Stimulated activated naive B cell treated with anti-CD40 and anti-IgM and Interleukin-4, amounts not matched to agents 10 μg/mL and 1 μg/mL and 100 μg/mL, for 72 hours (primary cell): ENCODE data around the gene SPINDOC.
A peak's percentile ranks its signal among the peaks of the same experiment; 100 is the strongest.
"Not testable (repeated sequence)": the region's sequence is repeated elsewhere in the genome, so short reads cannot be mapped to it uniquely, and the experiment has no call there.

Experiments
- ATAC-seq, 2 donors: fragments of 150-1000 bp; cut with Tn5 transposase; replicated peaks; 2 replicates each; pipeline ENCODE4 v1.10.0; 2021; ENCODE audit warnings: moderate library complexity in 1 of 2
- DNase-seq: peaks from one replicate; pipeline ENCODE4 v3.0.0; 2021
- H3K27ac Mint-ChIP-seq: one replicate; pipeline ENCODE4 v1.8.0; 2022; ENCODE audit warnings: mild to moderate bottlenecking, mixed read lengths
- H3K27me3 Mint-ChIP-seq, 2 donors: one replicate each; pipeline ENCODE4 v1.8.0; 2022; ENCODE audit warnings: mixed read lengths in 2 of 2
- H3K36me3 Mint-ChIP-seq, 2 donors: one replicate each; pipeline ENCODE4 v1.8.0; 2022; ENCODE audit warnings: mixed read lengths in 2 of 2, mild to moderate bottlenecking in 1 of 2
- H3K4me1 Mint-ChIP-seq, 2 donors: one replicate each; pipeline ENCODE4 v1.8.0; 2022; ENCODE audit warnings: mixed read lengths in 2 of 2, mild to moderate bottlenecking in 1 of 2
- H3K4me3 Mint-ChIP-seq, 2 donors: one replicate each; pipeline ENCODE4 v1.8.0; 2022; ENCODE audit warnings: mild to moderate bottlenecking in 2 of 2, mixed read lengths in 2 of 2, moderate library complexity in 1 of 2
- H3K9me3 Mint-ChIP-seq, 2 donors: one replicate each; pipeline ENCODE4 v1.8.0; 2022; ENCODE audit warnings: mixed read lengths in 2 of 2, mild to moderate bottlenecking in 1 of 2

SPINDOC gene

DNA sequence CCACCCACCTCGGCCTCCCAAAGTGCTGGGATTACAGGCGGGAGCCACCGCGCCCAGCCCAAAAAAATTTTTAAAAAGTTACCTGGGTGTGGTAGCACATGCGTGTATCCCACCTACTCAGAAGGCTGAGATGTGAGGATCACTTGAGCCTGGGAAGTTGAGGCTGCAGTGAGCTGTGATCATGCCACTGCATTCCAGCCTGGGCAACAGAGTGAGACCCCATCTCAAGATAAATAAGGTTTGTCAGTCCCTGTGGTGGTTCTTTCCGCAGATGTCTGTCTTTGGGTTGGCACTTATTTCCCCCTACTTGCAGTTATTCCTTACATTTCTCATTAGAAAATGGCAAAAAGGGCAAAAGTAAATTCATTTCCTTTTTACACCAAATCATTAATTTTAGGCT, 33.6 kb downstream of the SPINDOC start:
- Mint-ChIP-seq H3K4me3 (no peak overlapping the region), H3K36me3 (peaks cover 19 to 49% of the 10 kb centered on the region in 2 donors), H3K9me3 (no peaks in the 10 kb centered on the region), H3K4me1 (peaks cover 38 to 88% of the 10 kb centered on the region in 2 donors), H3K27ac (no peak overlapping the region), H3K27me3 (no peaks in the 10 kb centered on the region)
- ATAC-seq (no peak), DNase-seq (no peak)

DNA sequence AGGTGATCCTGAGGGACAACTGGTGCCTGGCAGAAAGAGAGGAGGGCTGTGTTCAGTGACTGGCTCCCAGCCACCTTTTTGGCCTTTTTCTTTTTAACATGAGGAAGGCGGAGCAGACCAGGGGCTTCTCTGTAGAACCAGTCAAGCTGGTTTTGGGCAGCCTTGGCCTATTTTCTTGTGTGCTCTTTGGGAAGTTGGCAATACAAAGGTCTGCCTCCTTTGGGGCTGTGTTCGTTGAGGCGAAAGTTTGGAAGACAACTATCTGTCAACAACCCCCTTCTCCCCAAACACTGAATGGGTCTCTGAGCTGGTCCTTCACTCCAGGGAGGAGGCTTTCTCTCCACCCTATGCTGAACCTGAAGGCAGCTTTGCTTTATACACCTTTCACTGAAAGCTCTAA, 34.1 kb downstream of the SPINDOC start:
- H3K27me3 Mint-ChIP-seq, result no peaks in the 10 kb centered on the region

DNA sequence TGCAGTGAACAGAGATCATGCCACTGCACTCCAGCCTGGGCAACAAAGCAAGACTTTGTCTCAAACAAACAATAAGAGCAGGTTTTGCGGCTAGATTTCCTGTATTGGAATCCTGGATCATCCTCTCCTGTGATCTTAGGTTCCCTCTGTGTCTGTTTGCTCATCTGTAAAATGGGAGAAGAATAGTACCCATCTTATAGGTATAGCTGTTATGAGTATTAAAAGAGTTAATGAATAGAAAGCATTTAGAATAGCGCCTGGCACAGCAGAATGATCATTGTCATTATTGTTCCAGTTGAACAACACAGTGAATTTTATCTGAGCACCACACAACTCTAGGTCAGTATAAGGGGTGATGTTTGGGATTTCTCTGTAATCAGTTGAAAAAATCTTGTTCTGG, 36.4 kb downstream of the SPINDOC start:
- Mint-ChIP-seq H3K27me3 (no peaks in the 10 kb centered on the region), H3K4me3 (no peak overlapping the region), H3K36me3 (peaks cover 26 to 39% of the 10 kb centered on the region in 2 donors), H3K9me3 (no peaks in the 10 kb centered on the region), H3K4me1 (peaks cover 32 to 62% of the 10 kb centered on the region in 2 donors), H3K27ac (no peak overlapping the region)
- DNase-seq, result no peak
- no peak for ATAC-seq

More for the DNA sequence above, 34.1 kb downstream of the SPINDOC start:
- DNase-seq (no peak), ATAC-seq (no peak)
- peaks cover 19 to 49% of the 10 kb centered on the region in 2 donors for H3K36me3 Mint-ChIP-seq
- H3K9me3 Mint-ChIP-seq, result no peaks in the 10 kb centered on the region
- no peak overlapping the region for H3K4me3 Mint-ChIP-seq
- H3K27ac Mint-ChIP-seq, result peak overlapping the region; percentile 20
- peaks cover 37 to 84% of the 10 kb centered on the region in 2 donors for H3K4me1 Mint-ChIP-seq

DNA sequence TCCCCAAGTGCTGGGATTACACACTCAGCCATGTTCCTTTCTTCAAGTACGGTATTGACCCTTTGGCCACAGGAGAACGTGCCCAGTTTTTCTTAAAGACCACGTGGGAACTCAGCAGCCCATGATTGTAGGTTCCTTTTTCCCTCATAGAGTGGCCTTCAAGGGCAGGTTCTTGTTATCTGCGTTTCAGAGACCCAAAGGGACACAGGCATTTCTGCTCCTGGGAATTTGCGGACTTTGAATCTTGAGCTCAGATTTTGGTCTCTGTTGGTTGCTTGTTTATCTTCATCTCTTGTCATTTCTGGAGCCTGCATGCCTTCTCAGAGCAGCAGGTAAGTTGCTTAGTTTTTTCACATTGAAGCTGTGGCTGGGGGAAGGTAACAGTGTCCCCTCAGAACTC, 37.7 kb downstream of the SPINDOC start:
- no peak for ATAC-seq
- Mint-ChIP-seq H3K27me3 (no peaks in the 10 kb centered on the region), H3K4me3 (peak overlapping the region; percentile 55 to 75), H3K4me1 (peaks cover 29 to 59% of the 10 kb centered on the region in 2 donors), H3K27ac (peak overlapping the region; percentile 90), H3K36me3 (peaks cover 28 to 40% of the 10 kb centered on the region in 2 donors), H3K9me3 (no peaks in the 10 kb centered on the region)
- no peak for DNase-seq

DNA sequence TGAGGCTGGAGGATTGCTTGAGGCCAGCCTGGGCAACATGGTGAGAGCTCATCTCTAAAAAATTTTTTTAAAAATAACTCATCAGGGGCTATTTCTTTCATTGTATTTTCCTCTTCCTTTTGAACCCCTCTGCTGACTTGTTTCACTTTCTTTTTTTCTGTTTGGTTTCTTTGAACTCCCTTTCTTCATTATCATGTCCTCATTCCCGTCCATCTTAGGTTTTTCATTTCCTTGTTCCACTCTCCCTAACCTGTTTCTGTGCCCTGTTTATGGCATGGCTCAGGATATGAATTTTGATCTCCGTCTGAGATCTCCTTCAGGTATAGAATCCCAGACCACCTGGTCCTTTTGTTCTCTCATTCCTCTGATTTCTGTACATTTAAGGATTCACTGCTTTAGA, 38.1 kb downstream of the SPINDOC start:
- ATAC-seq (no peak), DNase-seq (no peak)
- Mint-ChIP-seq H3K36me3 (peaks cover 28 to 38% of the 10 kb centered on the region in 2 donors), H3K27me3 (no peaks in the 10 kb centered on the region), H3K9me3 (no peaks in the 10 kb centered on the region), H3K4me1 (peaks cover 29 to 56% of the 10 kb centered on the region in 2 donors), H3K4me3 (peak overlapping the region; percentile 55 to 75), H3K27ac (peak overlapping the region; percentile 90)

DNA sequence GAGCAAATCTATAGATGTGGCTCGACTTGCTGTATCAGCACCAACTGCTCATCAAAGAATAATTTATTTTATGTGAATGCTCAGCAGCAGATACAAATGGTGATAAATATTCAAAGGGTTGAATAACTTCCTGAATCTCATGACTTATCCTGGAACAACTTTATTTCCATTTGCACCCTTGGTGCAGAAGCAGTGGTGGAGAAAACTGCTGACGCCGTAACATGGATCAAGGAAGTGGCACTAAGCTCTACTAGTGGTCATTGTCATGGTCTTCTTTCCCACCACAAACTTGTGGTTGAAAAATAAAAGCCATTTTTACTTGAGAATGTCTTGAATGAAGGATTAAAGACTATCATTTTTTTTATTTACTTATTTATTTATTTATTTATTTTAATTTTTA, 40.2 kb downstream of the SPINDOC start:
- no peak overlapping the region for H3K4me3 Mint-ChIP-seq
- H3K36me3 Mint-ChIP-seq, result peaks cover 31 to 32% of the 10 kb centered on the region in 2 donors
- peaks cover 24 to 48% of the 10 kb centered on the region in 2 donors for H3K4me1 Mint-ChIP-seq
- no peaks in the 10 kb centered on the region for H3K9me3 Mint-ChIP-seq
- H3K27me3 Mint-ChIP-seq, result no peaks in the 10 kb centered on the region
- DNase-seq (no peak), ATAC-seq (no peak)
- H3K27ac Mint-ChIP-seq, result no peak overlapping the region

DNA sequence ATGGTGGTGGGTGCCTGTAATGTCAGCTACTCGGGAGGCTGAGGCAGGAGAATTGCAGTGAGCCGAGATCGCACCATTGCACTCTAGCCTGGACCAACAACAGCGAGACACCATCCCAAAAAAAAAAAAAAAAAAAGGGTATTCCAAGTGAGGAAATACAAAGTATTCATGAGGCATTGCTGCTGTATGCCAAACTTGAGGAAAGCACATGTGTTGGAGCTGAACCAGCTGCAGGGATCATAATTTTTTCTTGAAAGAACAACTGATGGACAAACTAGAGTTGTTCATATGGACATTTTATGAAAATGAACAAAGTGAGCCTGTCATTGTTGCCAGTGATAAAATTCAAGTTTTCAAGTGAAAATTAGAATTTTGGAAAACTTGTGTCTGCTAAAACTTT, 41.4 kb downstream of the SPINDOC start:
- Mint-ChIP-seq H3K9me3 (no peaks in the 10 kb centered on the region), H3K27ac (no peak overlapping the region), H3K4me3 (no peak overlapping the region), H3K27me3 (no peaks in the 10 kb centered on the region), H3K4me1 (peaks cover 24 to 44% of the 10 kb centered on the region in 2 donors), H3K36me3 (peaks cover 31 to 33% of the 10 kb centered on the region in 2 donors)
- DNase-seq (no peak), ATAC-seq (no peak)

DNA sequence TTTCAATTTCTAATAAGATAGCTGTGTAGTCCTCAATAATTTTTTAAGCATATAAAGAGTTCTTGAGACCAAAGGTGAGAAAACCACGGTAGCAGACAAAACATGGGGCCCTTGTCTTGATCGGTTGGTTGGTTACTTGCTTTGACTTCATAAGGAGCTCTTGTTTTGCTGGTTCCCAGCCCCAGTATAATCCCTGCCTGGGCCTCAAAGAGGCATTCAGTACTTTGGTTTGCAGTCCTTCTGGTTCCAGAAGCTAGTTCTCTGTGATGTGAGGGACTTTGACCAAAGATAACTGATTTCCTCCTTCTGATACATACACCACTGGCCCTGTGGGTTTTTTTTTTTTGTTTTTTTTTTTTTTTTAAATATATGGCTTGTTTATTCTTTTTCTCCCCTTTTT, 42.7 kb downstream of the SPINDOC start:
- Mint-ChIP-seq H3K4me3 (no peak overlapping the region), H3K36me3 (peaks cover 33% of the 10 kb centered on the region in 2 donors), H3K27me3 (no peaks in the 10 kb centered on the region), H3K27ac (no peak overlapping the region), H3K4me1 (peaks cover 14 to 32% of the 10 kb centered on the region in 2 donors), H3K9me3 (no peaks in the 10 kb centered on the region)
- ATAC-seq (no peak), DNase-seq (no peak)

DNA sequence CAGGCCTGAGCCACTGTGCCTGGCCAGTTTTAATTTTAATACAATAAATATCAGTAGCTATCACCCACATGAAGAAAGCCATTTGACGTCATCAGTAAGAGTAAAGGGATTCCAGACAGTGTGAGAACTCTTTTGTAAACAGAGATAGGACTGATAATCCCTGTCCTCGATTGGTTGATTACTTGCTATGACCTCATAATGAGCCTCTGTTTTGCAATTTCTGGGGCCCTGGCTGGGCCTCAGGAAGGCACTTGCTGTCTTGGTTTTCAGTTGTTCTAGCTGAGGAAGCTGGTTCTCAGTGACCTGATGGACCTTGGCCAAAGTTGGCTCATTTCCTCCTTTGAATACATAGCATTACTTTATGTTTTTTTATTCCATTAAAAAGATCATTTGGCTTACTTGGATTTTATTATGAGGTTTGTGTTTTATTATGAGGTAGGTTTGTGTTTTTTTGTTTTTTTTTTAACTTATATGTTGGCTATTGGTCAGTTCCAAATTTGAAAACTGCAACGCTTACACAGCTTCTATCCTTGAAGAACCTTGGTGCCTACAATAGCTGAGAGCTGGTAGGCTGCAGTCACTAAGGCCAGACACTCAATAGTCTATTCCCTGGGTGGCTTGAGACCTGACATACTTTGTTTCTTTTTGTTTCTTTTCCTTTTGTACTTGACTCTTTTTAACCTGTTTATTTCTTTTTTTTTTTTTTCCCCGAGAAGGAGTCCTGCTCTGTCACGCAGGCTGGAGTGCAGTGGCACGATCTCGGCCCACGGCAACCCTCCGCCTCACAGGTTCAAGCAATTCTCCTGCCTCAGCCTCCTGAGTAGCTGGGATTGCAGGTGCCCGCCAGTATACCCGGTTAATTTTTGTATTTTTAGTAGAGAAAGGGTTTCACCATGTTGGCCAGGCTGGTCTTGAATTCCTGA, 45.6 kb downstream of the SPINDOC start:
- no peaks in the 10 kb centered on the region for H3K27me3 Mint-ChIP-seq
- H3K36me3 Mint-ChIP-seq, result peaks cover 33 to 36% of the 10 kb centered on the region in 2 donors
- H3K4me1 Mint-ChIP-seq, result peaks cover 16 to 36% of the 10 kb centered on the region in 2 donors
- peak overlapping the region; percentile 69 for H3K27ac Mint-ChIP-seq
- H3K4me3 Mint-ChIP-seq, result no peak overlapping the region
- ATAC-seq (no peak), DNase-seq (no peak)
- no peaks in the 10 kb centered on the region for H3K9me3 Mint-ChIP-seq

DNA sequence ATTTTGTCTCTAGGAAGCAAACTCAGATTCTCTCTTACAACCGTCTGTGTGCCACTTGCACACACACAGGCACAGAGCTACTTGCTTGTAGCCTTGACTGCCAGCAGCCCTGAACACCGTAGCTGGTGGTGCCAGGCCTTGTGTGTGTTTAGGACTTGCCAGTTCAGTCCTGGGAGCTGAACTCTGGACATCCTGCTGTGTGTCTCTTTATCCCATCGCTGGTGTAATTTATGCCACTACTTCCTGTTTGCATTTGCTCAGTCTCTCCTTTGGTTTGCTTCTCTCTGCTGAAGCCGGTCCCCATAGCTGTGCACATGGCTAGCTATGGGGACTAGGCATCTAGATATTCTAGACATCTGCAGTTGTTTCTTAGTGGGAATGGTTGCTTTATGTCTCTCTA, 49.7 kb downstream of the SPINDOC start:
- Mint-ChIP-seq H3K9me3 (no peaks in the 10 kb centered on the region), H3K36me3 (peaks cover 19 to 36% of the 10 kb centered on the region in 2 donors), H3K4me3 (no peak overlapping the region), H3K4me1 (peaks cover 33 to 51% of the 10 kb centered on the region in 2 donors), H3K27me3 (no peaks in the 10 kb centered on the region), H3K27ac (peak overlapping the region; percentile 48)
- no peak for DNase-seq
- ATAC-seq, result no peak

DNA sequence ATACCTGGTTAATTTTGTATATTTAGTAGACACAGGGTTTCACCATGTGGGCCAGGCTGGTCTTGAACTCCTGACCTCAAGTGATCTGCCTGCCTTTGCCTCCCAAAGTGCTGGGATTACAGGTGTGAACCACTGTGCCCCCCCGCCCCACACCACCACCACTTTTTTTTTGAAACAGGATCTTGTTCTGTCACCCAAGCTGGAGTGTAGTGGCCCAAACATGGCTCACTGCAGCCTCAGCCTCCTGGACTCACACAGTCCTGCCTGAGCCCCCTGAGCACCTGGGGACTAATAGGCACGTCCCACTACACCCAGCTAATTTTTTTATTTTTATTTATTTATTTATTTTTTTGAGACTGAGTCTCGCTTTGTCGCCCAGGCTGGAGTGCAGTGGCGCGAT, 50.4 kb downstream of the SPINDOC start:
- peaks cover 35 to 52% of the 10 kb centered on the region in 2 donors for H3K4me1 Mint-ChIP-seq
- not testable (repeated sequence) for DNase-seq, H3K27me3 Mint-ChIP-seq, H3K9me3 Mint-ChIP-seq, H3K27ac Mint-ChIP-seq, ATAC-seq, H3K4me3 Mint-ChIP-seq
- peaks cover 20 to 41% of the 10 kb centered on the region in 2 donors for H3K36me3 Mint-ChIP-seq

DNA sequence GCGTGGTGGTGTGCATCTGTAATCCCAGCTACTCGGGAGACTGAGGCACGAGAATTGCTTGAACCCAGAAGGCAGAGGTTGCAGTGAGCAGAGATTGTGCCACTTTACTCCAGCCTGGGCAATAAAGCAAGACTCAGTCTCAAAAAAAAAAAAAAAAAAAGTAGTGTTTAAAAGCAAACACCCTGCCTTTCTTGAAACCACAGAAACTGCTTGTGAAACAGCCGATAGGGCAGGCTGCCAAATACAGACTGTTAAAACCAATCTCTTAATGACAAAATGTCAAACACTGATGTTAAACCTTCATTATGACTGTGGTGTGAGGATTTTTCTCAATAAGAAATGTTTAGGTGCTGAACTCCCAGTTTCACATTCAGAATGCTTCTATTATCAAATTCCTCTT, 53.0 kb downstream of the SPINDOC start:
- H3K36me3 Mint-ChIP-seq, result peaks cover 18 to 43% of the 10 kb centered on the region in 2 donors
- DNase-seq, result peak; percentile 63
- ATAC-seq, result peak; percentile 93 to 97
- H3K27me3 Mint-ChIP-seq, result no peaks in the 10 kb centered on the region
- H3K27ac Mint-ChIP-seq, result peak overlapping the region; percentile 31
- peak overlapping the region; percentile 39 to 73 for H3K4me3 Mint-ChIP-seq
- peaks cover 57 to 74% of the 10 kb centered on the region in 2 donors for H3K4me1 Mint-ChIP-seq
- no peaks in the 10 kb centered on the region for H3K9me3 Mint-ChIP-seq

DNA sequence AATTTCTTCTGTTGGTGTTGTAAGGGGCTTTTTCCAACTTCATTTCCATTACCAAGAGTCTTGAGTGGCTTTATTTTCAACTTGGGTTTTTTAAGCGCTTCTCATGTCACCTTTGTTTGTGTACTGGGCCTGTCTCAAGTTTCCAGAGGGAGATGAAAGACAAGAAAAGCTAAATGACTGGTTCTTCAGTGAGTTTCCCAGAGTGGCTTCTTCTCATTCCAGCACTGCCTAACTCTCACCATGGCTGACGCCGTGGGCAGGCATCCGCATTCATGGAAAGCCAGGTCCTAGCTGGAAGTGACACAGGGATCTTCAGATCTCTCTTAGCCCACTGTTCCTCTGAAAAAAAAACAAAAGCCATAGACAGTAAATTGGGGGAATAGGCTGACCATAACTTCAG, 54.3 kb downstream of the SPINDOC start:
- H3K27ac Mint-ChIP-seq, result no peak overlapping the region
- H3K9me3 Mint-ChIP-seq, result no peaks in the 10 kb centered on the region
- no peak overlapping the region for H3K4me3 Mint-ChIP-seq
- peaks cover 63 to 80% of the 10 kb centered on the region in 2 donors for H3K4me1 Mint-ChIP-seq
- H3K27me3 Mint-ChIP-seq, result no peaks in the 10 kb centered on the region
- DNase-seq, result no peak
- peaks cover 11 to 37% of the 10 kb centered on the region in 2 donors for H3K36me3 Mint-ChIP-seq
- ATAC-seq, result no peak

DNA sequence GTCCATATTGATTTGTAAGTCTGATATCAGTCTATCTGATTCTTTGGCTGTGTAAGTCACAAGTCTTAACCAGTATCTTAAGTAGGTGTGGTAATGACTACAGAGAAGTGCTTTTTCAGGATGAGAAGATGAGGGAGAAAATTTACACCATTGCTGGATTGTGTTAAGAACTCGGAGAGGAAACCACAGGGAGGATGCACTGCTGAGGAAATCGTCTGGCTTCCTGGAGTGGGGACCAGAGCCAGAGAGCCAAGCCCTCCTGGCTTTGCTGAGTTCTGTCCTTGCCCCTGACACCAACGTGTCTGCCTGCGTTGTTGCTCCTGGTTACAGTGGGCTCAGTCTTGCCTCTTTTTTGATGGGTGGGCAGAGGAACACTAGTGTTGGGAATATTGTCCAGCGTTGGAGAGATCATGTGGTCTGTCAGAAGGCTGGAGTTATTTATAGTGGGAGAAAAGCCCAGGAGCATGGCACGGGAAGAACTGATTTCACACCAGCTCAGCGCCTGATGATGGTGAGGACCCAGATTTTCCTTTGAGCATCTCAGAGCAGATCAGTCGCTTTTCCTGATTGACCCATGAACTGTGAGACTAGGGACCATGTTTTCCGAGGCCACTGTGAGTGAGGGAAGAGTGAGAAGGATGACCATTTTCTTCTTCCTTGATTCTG, 55.3 kb downstream of the SPINDOC start:
- no peak for ATAC-seq
- Mint-ChIP-seq H3K9me3 (no peaks in the 10 kb centered on the region), H3K27me3 (no peaks in the 10 kb centered on the region), H3K4me3 (no peak overlapping the region), H3K4me1 (peaks cover 62 to 82% of the 10 kb centered on the region in 2 donors), H3K36me3 (peaks cover 8 to 33% of the 10 kb centered on the region in 2 donors), H3K27ac (no peak overlapping the region)
- DNase-seq, result no peak
